ENCODE results near the gene ZNF750.

- TF ChIP-seq, protein P1, sequence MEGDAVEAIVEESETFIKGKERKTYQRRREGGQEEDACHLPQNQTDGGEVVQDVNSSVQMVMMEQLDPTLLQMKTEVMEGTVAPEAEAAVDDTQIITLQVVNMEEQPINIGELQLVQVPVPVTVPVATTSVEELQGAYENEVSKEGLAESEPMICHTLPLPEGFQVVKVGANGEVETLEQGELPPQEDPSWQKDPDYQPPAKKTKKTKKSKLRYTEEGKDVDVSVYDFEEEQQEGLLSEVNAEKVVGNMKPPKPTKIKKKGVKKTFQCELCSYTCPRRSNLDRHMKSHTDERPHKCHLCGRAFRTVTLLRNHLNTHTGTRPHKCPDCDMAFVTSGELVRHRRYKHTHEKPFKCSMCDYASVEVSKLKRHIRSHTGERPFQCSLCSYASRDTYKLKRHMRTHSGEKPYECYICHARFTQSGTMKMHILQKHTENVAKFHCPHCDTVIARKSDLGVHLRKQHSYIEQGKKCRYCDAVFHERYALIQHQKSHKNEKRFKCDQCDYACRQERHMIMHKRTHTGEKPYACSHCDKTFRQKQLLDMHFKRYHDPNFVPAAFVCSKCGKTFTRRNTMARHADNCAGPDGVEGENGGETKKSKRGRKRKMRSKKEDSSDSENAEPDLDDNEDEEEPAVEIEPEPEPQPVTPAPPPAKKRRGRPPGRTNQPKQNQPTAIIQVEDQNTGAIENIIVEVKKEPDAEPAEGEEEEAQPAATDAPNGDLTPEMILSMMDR (optimal IDR thresholded peaks at IDR 0.05 in 1 of 3, IDR thresholded peaks at IDR 0.05 in 1 of 3, conservative IDR thresholded peaks at IDR 0.05 in 1 of 3; ENCODE audit: extremely low read depth in 1 of 3, insufficient read depth in 2 of 3, low read length in 3 of 3): no peak
- TF ChIP-seq EZH2 (IDR thresholded peaks at IDR 0.05; ENCODE audit: low read length): no peak
These were observed 8.0 kb downstream of the ZNF750 start for GRCh38 chr17:82831818-82832200.

Data from keratinocyte (primary cell).